ENCODE data around the gene DENND2C.

DENND2C gene, protein sequence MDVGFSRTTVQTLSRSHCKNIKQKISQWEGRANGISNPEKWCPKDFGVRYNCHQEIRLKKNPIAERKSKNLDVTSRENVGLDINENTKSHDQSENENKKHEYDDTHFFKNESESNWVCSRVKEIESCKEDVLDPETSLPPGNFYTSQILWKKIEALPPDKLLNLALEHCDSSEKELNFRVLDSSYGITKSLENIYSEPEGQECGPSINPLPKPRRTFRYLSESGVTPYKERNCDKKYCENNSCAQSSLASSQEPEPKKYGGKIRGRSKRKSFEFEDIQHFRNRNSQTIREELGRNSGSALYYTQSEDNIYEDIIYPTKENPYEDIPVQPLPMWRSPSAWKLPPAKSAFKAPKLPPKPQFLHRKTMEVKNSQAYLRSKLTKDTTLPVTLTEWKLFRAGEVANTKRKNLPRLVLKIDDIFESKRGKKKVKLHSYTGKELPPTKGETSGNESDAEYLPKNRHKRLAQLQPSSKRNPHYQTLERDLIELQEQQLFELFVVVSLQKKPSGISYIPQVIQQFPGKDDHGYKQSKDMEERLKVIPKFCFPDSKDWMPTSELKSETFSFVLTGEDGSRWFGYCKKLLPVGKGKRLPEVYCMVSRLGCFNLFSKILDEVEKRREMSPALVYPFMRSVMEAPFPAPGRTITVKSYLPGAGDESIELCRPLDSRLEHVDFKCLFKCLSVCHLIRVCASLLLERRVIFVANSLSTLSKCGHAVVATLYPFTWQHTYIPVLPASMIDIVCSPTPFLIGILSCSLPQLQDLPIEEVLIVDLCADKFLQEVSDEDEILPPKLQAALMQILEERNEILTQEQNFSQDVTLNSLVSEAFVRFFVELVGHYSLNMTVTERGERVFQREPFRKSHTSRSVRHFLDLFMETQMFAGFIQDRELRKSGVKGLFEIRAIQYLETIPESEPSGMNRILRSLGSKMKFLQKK

DNA sequence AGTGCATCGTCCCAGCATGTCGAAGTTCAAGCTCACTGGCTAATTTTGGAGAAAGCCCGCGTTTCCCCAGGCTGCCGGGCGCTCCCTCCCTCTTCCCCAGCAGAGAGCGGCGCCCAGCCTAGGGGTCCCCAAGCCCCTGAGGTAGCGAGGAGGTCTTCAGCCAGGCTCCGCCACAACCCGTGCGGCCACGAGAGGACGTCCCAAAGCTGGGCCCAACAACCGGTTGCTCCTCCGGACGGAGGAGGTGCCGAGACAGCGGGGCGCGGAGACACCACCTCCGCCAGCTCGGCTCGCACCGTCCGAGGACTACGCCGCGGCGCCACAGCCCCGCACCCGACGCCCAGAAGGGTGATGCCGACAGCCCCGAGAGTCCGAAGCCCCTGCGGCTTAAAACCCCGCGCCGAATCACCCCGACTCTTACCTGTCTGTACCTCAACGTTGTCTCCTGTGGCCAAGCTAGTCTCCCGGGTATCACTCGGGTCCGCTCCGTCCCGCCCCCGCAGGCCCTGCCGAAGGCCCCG, at the start of gene DENND2C:
TSS of gene DENND2C (minus strand) at position 488 of the 521 bp plus-strand sequence. CDS start 44,065 bp downstream, outside the sequence.
- DNase-seq (ENCODE audit: low spot score) = no peak

DNA sequence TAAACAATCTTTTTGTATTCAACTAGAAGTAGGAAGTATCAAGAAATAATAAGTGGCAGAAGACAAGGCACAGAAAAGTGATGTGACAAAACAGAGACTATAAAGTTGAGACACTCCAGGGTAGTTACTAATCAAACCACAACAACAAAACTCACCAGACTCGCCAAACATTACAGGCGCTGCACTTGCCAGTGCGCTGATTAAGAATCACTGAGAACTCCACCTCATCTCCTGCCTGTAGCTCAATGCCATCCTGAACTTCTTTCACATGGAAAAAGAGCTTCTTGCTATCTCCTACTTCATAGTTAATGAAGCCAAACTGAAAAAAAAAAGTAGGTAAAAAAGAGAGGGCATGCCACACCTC, 49.6 kb upstream of the DENND2C start:
- no peak for DNase-seq (ENCODE audit: low spot score)

DNA sequence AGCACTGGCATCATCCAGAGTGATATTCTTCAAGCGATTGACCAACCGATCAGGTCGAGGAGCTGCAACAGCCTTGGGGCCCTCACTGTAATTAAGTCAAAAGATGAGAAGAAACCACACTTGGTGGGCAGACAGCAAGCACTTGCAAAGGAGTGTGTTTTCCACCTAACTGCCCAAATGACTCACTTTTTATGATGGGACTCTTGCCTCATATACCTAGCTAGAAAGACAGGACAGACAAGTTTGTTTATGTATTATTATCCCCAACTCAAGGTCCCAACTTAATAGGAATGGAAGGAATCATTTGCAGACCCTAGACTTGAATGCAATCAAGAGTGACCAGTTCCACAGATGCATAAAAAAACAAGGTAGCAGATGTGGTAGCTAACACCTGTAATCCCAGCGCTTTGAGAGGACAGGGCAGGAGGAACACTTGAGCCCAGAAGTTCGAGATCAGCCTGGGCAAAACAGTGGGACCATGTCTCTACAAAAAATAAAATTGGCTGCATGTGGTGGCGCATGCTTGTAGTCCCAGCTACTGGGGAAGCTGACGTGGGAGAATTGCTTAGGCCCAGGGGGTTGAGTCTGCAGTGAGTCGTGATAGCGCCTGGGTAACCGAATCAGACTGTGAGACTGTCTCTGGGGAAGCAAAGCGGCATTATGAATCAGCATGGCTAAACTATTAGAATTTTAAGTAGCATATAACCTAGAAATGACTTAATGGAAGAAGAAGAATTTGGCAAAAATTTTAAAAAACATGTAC, 49.0 kb upstream of the DENND2C start:
- no peak for DNase-seq (ENCODE audit: low spot score)

DNA sequence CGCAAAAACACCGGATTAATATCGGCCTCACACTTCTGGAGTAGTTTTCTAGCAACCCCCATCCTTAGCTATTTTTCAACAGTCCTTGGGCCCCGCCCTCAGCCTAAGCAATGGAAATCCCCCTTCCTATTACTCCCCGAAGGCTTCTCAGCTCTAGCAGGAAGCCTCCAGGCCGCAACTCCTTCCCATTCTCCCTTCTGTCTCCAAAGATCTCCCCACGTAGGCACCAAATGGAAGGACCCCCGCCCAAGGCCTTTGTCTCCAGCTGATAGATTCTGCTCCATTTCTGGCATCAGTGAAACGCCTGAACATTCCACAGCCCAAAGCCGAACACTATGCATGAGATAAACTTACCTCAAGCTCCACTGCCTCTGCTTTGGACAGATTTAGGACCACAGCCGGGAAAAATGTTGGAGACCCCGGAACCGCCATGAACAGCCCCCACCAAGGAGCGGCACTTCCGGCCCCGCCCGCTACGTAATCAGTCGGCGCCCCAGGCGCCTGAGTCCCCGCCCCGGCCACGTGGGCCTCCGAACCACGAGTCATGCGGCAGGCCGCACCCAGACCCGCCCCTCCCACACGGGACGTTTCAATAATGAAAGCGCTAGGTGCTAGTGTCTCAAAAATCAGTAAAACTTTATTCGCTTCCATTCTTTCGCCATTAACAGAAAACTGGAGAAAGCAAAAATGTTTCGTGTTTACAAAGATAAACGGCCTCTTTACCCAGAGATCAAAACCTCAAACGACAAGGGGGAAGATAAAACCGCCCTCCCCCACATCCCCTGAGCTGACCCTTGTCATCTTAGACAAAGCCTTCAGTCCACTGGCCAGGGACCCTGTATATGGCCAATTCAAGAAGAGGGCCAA, 46.7 kb upstream of the DENND2C start, which contains the start of gene NRAS:
TSS of gene NRAS (minus strand) at position 468 of the 867 bp plus-strand sequence. CDS start 611 bp downstream, outside the sequence.
- peak; percentile 87 for DNase-seq (ENCODE audit: low spot score)

DNA sequence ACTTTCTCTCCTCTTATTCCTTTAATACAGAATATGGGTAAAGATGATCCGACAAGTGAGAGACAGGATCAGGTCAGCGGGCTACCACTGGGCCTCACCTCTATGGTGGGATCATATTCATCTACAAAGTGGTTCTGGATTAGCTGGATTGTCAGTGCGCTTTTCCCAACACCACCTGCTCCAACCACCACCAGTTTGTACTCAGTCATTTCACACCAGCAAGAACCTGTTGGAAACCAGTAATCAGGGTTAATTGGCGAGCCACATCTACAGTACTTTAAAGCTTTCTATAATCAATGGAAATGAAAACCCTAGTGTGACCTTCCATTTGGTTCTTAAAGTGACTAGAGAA, 46.1 kb upstream of the DENND2C start:
- no peak for DNase-seq (ENCODE audit: low spot score)

DNA sequence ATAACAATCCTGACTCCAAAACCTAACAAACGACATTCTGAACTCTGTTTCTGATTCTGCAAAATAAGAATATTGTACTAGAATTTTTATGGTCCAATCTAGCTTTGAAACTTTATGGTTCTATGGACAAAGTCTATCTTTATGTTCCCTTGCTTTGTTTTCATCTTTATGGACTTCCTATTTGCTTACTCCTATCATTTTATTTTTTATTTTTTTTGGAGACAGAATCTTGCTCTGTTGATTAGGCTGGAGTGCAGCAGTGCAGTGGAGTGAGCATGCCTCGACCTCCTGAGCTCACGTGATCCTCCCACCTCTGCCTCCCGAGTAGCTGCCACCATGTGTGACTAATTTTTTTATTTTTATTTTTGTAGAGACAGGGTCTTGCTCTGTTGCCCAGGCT, 43.1 kb upstream of the DENND2C start:
- DNase-seq (ENCODE audit: low spot score) = no peak

DNA sequence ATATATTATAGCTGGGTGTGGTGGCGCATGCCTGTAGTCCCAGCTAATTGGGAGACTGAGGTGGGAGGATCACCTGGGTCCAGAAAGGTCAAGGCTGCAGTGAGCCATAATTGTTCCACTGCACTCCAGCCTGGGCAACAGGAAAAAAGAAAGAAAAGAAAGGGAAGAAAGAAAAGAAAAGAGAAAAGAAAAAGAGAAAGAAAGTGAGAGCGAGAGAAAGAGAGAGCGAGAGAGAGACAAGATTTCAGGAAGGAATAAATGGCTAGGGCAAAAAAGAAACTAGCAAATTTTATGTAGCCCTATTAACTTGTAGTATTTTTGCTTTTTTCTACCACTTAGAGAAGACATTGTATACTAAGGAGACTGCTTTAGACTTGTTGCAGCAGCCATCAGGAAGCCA, 40.5 kb upstream of the DENND2C start:
- DNase-seq (ENCODE audit: low spot score) = no peak

DNA sequence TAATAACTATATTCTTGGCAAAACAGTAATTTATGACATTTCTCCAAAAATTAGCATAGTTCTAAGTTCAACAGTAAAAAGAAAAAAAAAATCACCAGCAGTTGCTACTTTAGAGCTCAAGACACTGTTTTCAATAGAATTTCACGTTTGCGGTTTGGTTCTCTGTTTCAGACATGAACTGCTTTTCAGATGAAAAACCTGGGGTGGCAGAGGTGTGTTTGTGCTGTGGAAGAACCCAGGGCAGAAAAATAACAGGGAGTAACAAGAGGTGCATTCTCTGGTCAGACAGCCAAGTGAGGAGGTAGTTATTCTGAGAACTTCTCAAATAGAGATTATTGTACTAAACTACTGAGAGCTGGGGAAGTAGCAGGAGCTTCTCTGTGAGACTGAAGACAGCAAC, 37.8 kb upstream of the DENND2C start:
- no peak for DNase-seq (ENCODE audit: low spot score)

DNA sequence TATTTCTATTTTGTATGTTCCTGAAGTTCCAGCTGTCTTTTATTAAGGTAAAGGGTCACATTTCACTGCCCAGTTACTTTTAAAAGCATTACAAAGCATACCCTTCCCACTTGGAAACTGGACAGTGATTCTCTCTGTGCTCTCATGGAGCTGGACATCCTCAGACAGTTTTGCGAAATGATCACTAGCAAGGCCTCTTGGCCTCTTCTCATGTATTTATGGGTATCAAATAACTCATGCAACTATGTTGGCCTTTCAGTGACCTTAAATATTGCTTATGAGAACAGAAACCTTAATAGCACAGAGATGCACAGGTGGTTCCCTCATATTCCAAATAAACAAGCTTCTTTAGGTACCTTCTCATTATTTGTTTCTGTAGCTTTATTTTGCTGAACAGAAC, 33.4 kb upstream of the DENND2C start:
- no peak for DNase-seq (ENCODE audit: low spot score)

DNA sequence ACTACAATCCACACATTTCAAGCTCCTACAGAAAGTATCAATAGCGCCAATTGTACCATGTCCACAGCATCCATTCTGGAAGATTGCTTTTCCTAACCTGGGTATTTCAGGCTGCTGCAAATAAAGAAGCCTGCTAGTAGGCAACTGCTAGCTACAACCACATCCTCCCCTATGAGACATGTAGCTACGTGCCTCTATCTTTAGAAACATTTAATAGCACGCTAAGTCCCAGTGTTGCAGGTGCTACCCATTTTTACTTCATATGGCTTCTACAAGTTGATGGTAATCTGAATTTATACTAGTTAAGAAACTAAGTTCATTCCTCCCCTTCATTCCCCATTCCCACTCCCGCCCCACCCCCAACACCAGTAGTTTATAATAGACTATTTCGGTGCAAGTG, 32.9 kb upstream of the DENND2C start:
- DNase-seq (ENCODE audit: low spot score) = no peak

DNA sequence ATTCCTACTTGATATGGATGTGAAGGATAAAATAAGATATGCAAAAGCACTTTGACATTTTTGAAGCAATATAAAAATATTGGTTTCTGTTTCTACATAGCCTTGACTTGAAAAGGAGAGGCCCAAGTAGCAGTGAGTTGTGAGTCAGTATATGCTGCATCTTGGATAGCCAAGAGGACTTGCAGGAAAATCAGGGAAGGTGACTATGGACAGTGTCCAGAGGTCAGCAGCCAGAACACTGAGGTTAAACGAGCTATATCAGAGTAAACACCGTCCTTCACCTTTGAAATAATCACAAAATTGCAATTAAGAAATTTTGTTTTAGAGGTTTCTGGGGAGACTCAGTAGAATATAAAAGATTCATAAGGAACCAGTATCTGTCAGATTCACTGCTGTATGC, 32.1 kb upstream of the DENND2C start:
- no peak for DNase-seq (ENCODE audit: low spot score)

DNA sequence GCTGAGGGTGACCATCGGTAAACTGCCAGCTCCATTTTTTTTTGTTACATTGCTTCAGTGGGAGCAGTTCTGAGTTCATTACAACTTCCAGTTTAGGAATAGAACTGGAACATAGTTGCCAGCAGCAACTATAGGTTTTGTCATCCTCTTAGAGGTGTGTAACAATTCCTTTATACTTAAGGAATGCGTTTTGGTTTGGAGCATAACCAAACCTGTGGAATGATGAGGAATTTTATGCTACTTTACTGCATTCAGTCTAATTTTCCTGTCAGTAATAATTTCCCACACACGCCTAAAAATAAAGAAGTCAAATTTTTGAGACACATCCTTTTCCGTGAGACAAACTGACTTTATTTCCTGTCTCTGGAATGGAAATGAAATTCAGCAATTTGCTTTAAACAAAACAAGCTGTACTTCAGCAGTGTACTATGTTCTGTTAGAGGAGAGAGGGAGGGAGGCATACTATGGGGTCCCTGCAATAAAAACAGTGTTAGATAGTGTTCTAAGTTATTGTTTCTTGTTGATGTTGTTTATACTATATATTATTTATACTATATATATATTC, 30.3 kb upstream of the DENND2C start:
- DNase-seq (ENCODE audit: low spot score) = no peak

DNA sequence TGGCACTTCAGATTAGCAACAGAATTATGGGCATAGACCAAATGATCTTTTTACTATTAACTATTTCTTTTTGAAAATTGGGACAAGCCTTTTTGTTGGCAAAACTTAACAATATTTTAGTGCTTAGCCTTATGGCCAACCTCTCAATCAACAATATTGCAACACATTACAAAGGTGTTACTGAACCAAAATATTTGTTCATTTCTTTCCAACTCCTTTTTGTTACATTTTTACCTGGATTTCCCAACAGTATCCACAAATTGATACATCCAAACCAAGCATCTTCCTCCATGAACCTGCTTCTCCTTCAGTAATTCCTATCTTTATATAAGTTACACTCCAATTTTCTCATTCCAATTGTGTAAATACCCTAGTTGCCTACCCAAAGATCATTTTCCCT, 27.0 kb upstream of the DENND2C start:
- no peak for DNase-seq (ENCODE audit: low spot score)

DNA sequence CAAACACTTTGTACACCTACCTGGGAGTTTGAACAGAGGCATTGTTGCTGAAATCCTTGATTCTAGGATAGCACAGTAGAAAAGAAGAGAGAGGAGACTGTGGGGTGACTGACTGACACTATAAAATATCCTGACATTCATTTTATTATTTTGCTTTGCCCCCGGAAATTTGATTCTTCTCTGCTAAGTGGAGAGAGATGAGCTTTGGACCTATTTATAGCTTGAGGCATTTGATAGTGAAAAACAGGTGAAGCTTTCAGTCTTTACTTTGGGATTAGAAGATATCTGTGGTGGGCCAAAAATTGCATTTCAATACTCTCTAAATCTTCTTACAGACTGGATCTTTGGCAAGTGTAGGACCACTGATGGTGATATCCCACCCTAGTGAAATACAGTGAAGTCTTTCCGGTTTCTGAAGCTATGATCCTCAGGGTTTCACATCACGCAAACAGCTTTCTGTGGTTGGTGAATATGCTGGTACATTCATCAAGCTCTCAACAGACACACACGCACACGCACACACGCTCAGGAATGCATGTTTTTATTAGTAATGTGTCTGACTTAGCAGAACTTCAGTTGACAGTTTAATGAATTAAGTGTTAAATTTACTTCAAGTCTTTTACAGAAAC, 25.7 kb upstream of the DENND2C start, which contains the start of gene AMPD1:
TSS of gene AMPD1 (minus strand) at position 117 of the 629 bp plus-strand sequence. CDS start at position 42, 75 bp downstream.
- DNase-seq (ENCODE audit: low spot score) = no peak

DNA sequence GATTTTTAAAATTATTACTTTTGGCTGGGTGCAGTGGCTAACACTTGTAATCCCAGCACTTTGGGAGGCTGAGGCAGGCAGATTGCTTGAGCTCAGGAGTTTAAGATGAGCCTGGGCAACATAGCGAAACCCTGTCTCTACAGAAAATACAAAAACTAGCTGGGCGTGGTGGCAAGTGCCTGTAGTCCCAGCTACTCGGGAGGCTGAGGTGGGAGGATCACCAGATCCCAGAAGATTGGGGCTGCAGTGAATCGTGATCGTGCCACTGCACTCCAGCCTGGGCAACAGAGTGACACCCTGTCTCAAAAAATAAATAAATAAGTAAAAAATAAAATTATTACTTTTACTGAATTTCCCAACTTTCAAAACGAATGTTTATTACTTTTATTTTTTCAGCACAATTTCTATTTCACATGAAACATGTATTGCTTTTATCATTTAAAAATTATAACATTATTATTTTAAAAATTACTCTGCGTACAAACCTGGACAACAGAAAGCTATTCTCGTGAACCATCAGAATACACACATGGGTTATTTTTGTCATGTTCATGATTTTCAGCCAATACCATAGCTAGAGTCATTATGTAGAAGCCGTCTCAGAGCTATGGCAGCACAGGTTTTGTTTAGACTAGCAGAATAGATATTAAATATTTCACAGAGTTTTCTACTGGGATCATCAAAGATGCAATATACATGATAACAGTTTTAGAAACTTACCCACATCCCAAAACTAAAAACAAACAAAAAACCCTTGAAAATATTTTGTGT, 24.9 kb upstream of the DENND2C start:
- DNase-seq (ENCODE audit: low spot score) = no peak

DNA sequence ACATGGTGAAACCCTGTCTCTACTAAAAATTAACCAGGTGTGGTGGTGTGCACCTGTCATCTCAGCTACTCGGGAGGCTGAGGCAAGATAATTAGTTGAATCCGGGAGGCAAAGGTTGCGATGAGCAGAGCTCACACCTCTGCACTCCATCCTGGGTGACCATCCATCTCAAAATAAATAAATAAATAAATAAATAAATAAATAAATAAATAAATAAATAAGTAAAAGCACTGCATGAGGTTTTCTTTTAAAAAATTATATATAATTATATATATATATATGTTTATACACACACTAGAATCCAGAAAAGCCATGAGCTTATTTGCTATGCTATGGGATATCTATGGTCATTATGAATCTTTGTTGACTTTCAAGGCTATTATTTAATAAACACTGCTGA, 23.1 kb upstream of the DENND2C start:
- DNase-seq (ENCODE audit: low spot score) = no peak

DNA sequence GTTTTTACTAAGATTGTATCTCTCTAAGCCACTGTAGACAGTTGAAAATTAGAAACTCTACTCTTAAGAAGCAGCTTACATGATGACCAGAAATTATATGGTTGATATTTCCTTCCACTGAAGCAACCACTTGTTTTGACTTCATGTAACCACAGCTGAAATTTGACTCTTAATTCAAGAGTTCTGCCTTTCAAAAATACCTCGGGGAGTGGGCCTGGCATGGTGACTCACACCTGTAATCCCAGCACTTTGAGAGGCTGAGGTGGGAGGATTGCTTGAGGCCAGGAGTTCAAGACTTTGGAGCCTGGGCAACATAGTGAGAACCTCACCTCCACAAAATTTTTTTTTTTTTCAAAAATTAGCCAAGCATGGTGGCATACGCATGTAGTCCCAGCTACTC, 21.2 kb upstream of the DENND2C start:
- no peak for DNase-seq (ENCODE audit: low spot score)

DNA sequence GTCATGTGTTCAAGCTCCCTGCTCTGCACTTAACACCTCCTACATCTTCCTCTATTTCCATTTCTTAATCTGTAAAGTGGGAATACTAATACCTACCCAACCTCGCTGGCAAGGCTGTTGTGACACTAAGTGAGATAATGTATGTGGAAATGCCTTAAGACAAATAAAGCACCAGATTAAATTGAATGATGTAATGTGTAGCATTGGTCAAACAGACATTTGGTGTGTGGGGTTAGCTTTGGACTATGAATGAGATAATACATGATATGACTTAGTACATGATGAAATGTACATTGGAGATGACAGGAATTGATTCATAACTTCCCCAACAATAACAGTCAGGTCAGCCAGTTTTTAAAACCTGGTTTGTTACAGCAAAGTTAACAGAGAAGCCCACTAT, 20.3 kb upstream of the DENND2C start:
- no peak for DNase-seq (ENCODE audit: low spot score)

DNA sequence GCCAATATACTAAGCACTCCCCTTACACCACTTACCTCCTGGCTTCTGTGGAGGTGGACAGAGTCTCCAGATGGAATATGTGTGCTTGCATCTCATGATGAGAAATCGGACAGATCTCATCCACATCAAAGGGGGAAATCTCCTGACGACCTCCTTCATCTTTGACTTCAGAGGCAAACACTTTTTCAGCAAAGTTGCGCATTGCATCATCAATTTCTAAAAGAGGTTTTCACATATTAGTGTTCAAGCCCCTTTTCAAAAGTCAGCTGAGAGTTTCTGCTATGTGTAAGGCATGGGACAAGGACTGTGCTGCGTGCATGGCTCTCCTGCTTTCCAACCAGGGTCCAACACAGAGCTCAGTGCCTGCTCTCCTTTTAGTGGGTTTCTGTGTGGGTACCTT, 18.7 kb upstream of the DENND2C start:
- DNase-seq (ENCODE audit: low spot score) = no peak
